ENCODE results near the gene ANP32A. TPM values are rescaled to one million over a fixed set of nuclear protein-coding genes. Genes with fewer than 3 reads are reported as not detected.

ANP32A gene
- total RNA-seq, 2 donors from 2014 or later: 78.7 to 83.3 TPM

DNA sequence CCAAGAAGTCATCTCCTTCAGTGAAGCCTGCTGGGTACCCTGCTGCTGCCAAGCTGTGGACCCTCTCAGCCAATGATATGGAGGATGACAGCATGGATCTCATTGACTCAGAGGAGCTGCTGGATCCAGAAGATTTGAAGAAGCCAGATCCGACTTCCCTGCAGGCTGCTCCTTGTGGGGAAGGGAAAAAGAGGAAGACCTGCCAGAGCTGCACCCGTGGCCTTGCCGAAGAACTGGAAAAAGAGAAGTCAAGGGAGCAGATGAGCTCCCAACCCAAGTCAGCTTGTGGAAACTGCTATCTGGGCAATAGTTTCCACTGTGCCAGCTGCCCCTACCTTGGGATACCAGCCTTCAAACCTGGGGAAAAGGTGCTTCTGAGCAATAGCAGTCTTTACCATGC, 13.7 kb upstream of the ANP32A start:
- peaks cover 2% of the 10 kb centered on the region for H3K36me3 Mint-ChIP-seq (ENCODE audit: low read depth)
- ATAC-seq (no peak), DNase-seq (no peak)
- peaks cover 12% of the 10 kb centered on the region for H3K4me1 Mint-ChIP-seq
- no peak overlapping the region for H3K4me3 Mint-ChIP-seq
- H3K27ac Mint-ChIP-seq: no peak overlapping the region
- H3K27me3 Mint-ChIP-seq: peaks cover 11% of the 10 kb centered on the region
- no peaks in the 10 kb centered on the region for H3K9me3 ChIP-seq (ENCODE audit: control insufficient read depth, low read length, poor library complexity, severe bottlenecking)

DNA sequence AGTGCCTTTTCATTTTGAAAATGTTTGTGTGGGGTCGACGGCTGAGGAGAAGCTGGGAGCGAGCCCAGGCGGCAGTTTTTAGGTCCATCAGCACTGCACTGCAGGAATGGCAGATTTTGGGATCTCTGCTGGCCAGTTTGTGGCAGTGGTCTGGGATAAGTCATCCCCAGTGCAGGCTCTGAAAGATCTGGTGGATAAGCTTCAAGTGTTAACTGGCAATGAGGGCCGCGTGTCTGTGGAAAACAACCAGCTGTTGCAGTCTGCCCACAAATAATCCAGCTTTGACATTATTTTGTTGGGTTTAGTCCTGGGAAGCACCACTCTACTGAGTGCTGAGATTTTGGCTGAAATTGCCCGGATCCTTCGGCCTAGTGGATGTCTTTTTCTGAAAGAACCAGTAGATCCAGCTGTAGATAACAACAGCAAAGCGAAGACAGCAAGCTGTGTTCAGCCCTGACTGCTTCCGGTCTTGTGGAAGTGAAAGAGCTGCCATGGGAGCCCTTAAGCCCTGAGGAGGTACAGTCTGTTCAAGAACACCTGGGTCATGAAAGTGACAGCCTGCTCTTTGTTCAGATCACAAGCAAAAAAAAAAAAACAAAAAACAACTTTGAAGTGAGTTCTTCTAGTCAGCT, 13.1 kb upstream of the ANP32A start:
- Mint-ChIP-seq H3K36me3 (ENCODE audit: low read depth) (peaks cover 2% of the 10 kb centered on the region), H3K27ac (no peak overlapping the region), H3K4me3 (no peak overlapping the region), H3K4me1 (peaks cover 12% of the 10 kb centered on the region), H3K27me3 (peaks cover 6% of the 10 kb centered on the region)
- peak; percentile 62 for ATAC-seq
- no peak for DNase-seq
- H3K9me3 ChIP-seq (ENCODE audit: control insufficient read depth, low read length, poor library complexity, severe bottlenecking): no peaks in the 10 kb centered on the region

DNA sequence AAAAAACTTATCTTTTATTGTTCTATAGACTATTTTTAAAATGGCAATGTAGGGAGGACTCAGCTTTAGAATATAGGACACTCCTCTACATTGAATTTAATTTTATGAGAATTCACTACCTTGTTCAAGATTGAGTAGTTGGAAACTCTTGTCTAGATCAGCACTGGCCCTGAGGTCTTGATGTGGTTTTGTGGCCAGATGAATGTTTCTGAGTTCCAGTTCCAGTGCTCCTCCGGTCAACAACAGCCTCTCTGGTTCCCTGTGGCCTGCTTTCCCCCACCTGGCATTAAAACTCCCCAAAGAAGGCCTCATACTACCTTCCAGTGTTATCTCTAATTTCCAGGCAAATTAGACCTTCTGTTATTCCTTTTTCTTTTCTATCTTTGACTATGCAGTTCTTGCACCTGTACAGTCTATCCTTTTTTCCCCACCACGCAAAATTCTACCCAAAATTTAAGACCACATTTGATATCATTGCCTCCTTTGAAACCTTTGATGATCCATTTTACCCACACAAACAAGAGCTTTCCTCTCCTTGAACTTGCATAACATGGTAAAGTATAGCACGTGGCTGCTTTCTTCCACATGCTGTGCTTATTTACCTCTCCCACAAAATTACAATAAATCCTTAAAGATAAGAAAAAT, 9.6 kb upstream of the ANP32A start:
- peak overlapping the region; percentile 51 for H3K27ac Mint-ChIP-seq

GRCh38 chr15:68829068-68829467, 8.4 kb upstream of the ANP32A start:
- no peaks in the 10 kb centered on the region for H3K36me3 Mint-ChIP-seq (ENCODE audit: low read depth)
- ATAC-seq (peak; percentile 77), DNase-seq (no peak)
- no peak overlapping the region for H3K4me3 Mint-ChIP-seq
- H3K27me3 Mint-ChIP-seq: no peaks in the 10 kb centered on the region
- H3K4me1 Mint-ChIP-seq: peaks cover 10% of the 10 kb centered on the region
- H3K27ac Mint-ChIP-seq: no peak overlapping the region
- no peaks in the 10 kb centered on the region for H3K9me3 ChIP-seq (ENCODE audit: control insufficient read depth, low read length, poor library complexity, severe bottlenecking)

More for the DNA sequence above, 9.6 kb upstream of the ANP32A start:
- H3K4me3 Mint-ChIP-seq: no peak overlapping the region
- no peaks in the 10 kb centered on the region for H3K9me3 ChIP-seq (ENCODE audit: control insufficient read depth, low read length, poor library complexity, severe bottlenecking)
- no peaks in the 10 kb centered on the region for H3K27me3 Mint-ChIP-seq
- DNase-seq (no peak), ATAC-seq (no peak)
- H3K36me3 Mint-ChIP-seq (ENCODE audit: low read depth): no peaks in the 10 kb centered on the region
- H3K4me1 Mint-ChIP-seq: peaks cover 12% of the 10 kb centered on the region

- H3K9me3 ChIP-seq (ENCODE audit: control insufficient read depth, low read length, poor library complexity, severe bottlenecking): no peaks in the 10 kb centered on the region
- H3K27me3 Mint-ChIP-seq: no peaks in the 10 kb centered on the region
- peaks cover 12% of the 10 kb centered on the region for H3K4me1 Mint-ChIP-seq
- no peak overlapping the region for H3K4me3 Mint-ChIP-seq
- H3K27ac Mint-ChIP-seq: no peak overlapping the region
- H3K36me3 Mint-ChIP-seq (ENCODE audit: low read depth): peaks cover 8% of the 10 kb centered on the region
- no peak for DNase-seq
- ATAC-seq: no peak
Measured at GRCh38 chr15:68823561-68823960, 2.9 kb upstream of the ANP32A start.

- ATAC-seq (no peak), DNase-seq (no peak)
- Mint-ChIP-seq H3K36me3 (ENCODE audit: low read depth) (peaks cover 8% of the 10 kb centered on the region), H3K27me3 (no peaks in the 10 kb centered on the region), H3K4me3 (no peak overlapping the region), H3K4me1 (peaks cover 12% of the 10 kb centered on the region), H3K27ac (no peak overlapping the region)
- H3K9me3 ChIP-seq (ENCODE audit: control insufficient read depth, low read length, poor library complexity, severe bottlenecking): no peaks in the 10 kb centered on the region
Measured at GRCh38 chr15:68822818-68823217, 2.1 kb upstream of the ANP32A start.

DNA sequence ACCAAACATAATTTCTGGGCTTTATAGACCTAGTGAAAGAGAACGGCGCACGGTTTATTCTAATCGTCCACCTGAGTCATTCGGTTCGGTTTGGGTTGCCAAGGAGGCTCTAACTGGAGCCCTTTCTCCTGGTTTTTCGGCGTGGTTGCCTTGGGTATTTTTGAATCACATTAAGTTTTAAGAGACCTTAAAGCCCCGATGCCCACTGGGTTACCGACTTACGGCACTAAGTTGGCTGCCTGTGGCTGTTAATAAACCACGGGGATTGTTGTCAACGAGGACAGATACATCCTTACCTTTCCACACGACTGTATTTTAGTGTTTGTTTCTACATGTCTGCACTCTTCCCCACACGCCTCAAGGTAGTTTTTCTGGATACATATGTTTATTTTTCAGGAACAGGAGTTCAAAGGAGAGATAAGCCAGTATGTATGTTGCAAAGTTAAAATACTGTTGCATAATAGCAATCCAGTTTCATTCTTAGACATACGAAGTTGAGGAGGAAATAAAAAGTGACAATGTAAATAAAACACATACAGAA, 1.2 kb upstream of the ANP32A start:
- Mint-ChIP-seq H3K4me1 (peaks cover 16% of the 10 kb centered on the region), H3K27me3 (no peaks in the 10 kb centered on the region), H3K27ac (peak overlapping the region; percentile 74), H3K4me3 (peak overlapping the region; percentile 99), H3K36me3 (ENCODE audit: low read depth) (peaks cover 8% of the 10 kb centered on the region)
- DNase-seq (no peak), ATAC-seq (no peak)
- H3K9me3 ChIP-seq (ENCODE audit: control insufficient read depth, low read length, poor library complexity, severe bottlenecking): no peaks in the 10 kb centered on the region

GRCh38 chr15:68821190-68821840, 620 bp upstream of the ANP32A start:
- DNase-seq (no peak), ATAC-seq (no peak)
- Mint-ChIP-seq H3K27ac (peak overlapping the region; percentile 99), H3K27me3 (no peaks in the 10 kb centered on the region), H3K36me3 (ENCODE audit: low read depth) (peaks cover 8% of the 10 kb centered on the region), H3K4me1 (peaks cover 20% of the 10 kb centered on the region), H3K4me3 (peak overlapping the region; percentile 99)
- no peaks in the 10 kb centered on the region for H3K9me3 ChIP-seq (ENCODE audit: control insufficient read depth, low read length, poor library complexity, severe bottlenecking)

DNA sequence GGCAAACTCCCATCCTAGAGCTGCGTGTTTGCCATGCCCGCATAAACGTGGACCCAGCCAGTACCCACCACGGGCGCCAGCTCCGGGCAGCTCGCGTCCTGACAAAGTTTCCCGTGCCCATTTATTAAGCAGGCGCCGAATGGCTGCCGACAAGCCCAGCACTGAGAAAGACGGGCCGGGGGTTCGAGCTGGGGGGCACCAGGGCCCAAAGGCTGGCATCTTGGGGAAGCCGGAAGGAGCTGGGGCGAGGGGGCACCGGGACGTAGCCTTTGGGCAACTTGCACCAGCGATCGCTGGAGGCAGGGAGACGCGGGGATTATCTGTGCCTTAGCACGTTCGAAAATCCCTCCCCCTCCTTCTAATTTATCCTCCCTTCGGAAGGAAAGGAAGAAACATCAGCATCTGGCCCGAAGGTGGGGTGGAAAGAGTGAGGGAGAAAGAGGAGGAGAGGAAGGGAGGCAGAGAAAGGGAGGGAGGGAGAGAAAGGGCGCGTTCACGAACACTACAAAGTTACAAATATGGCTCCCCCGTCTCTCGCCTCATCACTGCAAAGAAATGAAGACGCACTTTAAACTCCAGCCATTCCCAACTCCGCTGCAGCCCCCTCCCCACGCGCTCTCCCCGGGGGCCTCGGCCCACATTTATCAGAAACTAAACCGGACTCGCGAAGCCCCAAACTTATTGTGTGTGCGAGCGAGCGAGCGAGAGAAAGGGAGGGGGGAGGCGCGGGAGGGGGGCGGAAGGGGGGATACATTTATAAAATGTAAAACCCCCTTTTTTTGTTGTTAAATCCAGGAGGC, 1.0 kb downstream of the ANP32A start:
- peaks cover 8% of the 10 kb centered on the region for H3K36me3 Mint-ChIP-seq (ENCODE audit: low read depth)
- peaks cover 28% of the 10 kb centered on the region for H3K4me1 Mint-ChIP-seq
- ATAC-seq (no peak), DNase-seq (peak; percentile 14 to 23 (median 17))
- H3K27me3 Mint-ChIP-seq: no peaks in the 10 kb centered on the region
- H3K4me3 Mint-ChIP-seq: peak overlapping the region; percentile 99
- no peaks in the 10 kb centered on the region for H3K9me3 ChIP-seq (ENCODE audit: control insufficient read depth, low read length, poor library complexity, severe bottlenecking)
- peak overlapping the region; percentile 99 for H3K27ac Mint-ChIP-seq

DNA sequence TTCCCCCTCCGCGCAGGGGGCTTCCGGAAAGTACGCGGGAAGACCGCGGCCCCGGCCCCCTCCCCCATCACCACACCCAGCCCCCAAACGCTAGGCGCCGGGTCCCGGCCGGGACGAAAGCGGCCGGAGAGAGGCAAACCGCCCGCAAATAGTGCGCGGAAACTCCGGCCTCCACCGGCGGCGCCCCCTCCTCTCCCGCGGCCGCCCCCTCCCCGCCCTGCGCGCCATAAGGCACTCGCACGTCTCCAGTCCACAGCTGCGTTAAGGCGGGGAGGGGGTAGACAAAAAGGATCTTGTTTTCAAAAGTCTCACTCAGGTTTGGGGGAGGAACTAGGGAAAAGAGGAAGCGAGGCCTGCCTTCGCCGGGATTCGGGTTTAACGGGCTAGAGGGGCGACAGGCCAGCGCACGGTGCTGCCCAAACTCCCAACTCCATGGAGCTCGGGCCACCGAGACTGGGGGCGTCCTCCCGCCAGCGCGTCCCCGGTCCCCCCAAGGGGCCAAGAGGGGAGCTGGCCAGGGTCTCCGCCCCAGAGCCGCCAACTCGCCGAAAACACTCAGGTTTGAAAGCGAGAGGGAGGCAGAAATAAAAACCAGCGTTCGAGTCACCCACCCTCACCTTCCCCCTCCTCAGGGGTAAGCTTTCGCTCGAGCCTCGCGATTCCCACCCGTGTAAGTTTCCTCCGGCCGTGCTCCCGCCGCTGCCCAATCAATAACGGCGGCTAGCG, 1.8 kb downstream of the ANP32A start:
- ATAC-seq: no peak
- no peaks in the 10 kb centered on the region for H3K9me3 ChIP-seq (ENCODE audit: control insufficient read depth, low read length, poor library complexity, severe bottlenecking)
- H3K4me1 Mint-ChIP-seq: peaks cover 31% of the 10 kb centered on the region
- H3K4me3 Mint-ChIP-seq: peak overlapping the region; percentile 99
- H3K36me3 Mint-ChIP-seq (ENCODE audit: low read depth): peaks cover 8% of the 10 kb centered on the region
- H3K27ac Mint-ChIP-seq: peak overlapping the region; percentile 99
- H3K27me3 Mint-ChIP-seq: no peaks in the 10 kb centered on the region
- DNase-seq: peak in 2 of 3 donors; percentile 13 to 22

- Mint-ChIP-seq H3K4me1 (peaks cover 35% of the 10 kb centered on the region), H3K36me3 (ENCODE audit: low read depth) (peaks cover 8% of the 10 kb centered on the region), H3K4me3 (peak overlapping the region; percentile 99), H3K27ac (peak overlapping the region; percentile 99), H3K27me3 (no peaks in the 10 kb centered on the region)
- ATAC-seq: peak; percentile 53
- H3K9me3 ChIP-seq (ENCODE audit: control insufficient read depth, low read length, poor library complexity, severe bottlenecking): no peaks in the 10 kb centered on the region
- DNase-seq: peak; percentile 59 to 68 (median 64)
Measured at GRCh38 chr15:68818066-68818768, 2.5 kb downstream of the ANP32A start.

All from T-helper 17 cell (primary cell).